DMS 273 treated with DMSO at 0.1 percent for 48 hours (cell line): Measurements from ENCODE around the gene MILR1.
"Not testable (repeated sequence)": the region's sequence is repeated elsewhere in the genome, so short reads cannot be mapped to it uniquely, and the experiment has no call there.

Experiments
- DNase-seq: peaks from one replicate; lab custom pipeline; 2025; lab: John Stamatoyannopoulos, UW

Gene MILR1

GRCh38 chr17:64426596-64426995 is 22.3 kb upstream of the MILR1 start:
- DNase-seq = no peak

GRCh38 chr17:64428406-64428805 is 20.5 kb upstream of the MILR1 start:
- DNase-seq = no peak

DNA sequence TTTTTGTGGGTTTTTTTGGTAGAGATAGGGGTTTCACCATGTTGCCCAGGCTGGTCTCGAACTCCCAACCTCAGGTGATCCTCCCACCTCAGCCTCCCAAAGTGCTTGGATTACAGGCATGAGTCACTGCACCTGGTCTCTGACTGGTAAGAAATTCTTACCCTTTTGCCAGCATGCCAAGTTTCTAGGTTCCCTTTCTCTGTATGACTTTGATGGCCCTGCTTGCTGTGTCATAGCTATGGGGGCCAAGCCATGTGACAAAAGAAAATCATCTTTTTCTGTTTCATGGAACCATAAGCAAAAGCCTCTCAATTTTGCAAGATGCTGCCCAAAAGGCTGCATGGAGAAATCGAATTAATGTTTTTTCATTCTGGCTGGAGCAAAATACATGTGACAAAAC is 18.9 kb upstream of the MILR1 start:
- not testable (repeated sequence) for DNase-seq

GRCh38 chr17:64431534-64431933 is 17.4 kb upstream of the MILR1 start:
- DNase-seq = no peak

DNA sequence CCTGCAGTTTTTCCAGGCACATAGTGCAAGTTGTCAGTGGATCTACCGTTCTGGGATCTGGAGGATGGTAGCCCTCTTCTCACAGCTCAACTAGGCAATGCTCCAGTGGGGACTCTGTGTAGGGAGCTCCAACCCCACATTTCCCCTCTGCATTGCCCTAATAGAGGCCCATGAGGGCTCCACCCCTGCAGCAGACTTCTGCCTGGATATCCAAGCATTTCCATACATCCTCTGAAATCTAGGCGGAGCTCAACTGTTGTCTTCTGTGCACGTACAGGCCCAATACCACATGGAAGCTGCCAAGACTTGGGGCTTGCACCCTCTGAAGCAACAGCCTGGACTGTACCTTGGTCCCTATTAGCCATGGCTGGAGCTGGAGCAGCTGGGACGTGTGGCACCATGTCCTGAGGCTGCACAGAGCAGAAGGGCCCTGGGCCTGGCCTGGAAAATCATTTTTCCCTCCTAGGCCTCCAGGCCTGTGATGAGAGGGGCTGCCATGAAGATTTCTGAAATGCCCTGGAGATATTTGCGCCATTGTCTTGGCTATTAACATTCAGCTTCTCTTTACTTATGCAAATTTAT is 10.9 kb upstream of the MILR1 start:
- DNase-seq = no peak

DNA sequence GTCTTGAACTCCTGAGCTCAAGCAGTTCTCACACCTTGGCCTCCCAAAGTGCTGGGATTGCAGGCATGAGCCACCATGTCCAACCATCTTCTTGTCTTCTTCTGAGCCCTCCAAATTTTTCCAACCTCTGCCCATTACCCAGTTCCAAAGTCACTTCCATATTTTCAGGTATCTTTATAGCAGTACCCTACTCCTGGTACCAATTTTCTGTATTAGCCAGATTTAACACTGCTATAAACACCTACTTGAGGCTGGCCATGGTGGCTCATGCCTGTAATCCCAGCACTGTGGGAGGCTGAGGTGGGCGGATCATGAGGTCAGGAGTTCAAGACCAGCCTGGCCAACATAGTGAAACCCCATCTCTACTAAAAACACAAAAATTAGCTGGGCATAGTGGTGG is 9.4 kb upstream of the MILR1 start:
- DNase-seq = not testable (repeated sequence)

DNA sequence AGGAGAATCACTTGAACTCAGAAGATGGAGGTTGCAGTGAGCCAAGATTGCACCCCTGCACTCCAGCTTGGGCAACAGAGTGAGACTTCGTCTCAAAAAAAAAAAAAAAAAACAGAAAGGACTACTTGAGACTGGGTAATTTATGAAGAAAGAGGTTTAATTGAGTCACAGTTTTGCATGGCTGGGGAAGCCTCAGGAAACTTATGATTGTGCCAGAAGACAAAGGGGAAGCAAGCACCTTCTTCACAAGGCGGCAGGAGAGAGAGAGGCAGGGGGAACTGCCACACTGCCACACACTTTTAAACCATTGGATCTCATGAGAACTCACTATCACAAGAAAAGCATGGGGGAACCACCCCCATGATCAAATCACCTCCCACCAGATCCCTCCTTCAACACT is 9.0 kb upstream of the MILR1 start:
- DNase-seq = no peak

GRCh38 chr17:64441772-64442540 is 7.0 kb upstream of the MILR1 start:
- no peak for DNase-seq

GRCh38 chr17:64442541-64442971 is 6.4 kb upstream of the MILR1 start:
- DNase-seq = no peak

DNA sequence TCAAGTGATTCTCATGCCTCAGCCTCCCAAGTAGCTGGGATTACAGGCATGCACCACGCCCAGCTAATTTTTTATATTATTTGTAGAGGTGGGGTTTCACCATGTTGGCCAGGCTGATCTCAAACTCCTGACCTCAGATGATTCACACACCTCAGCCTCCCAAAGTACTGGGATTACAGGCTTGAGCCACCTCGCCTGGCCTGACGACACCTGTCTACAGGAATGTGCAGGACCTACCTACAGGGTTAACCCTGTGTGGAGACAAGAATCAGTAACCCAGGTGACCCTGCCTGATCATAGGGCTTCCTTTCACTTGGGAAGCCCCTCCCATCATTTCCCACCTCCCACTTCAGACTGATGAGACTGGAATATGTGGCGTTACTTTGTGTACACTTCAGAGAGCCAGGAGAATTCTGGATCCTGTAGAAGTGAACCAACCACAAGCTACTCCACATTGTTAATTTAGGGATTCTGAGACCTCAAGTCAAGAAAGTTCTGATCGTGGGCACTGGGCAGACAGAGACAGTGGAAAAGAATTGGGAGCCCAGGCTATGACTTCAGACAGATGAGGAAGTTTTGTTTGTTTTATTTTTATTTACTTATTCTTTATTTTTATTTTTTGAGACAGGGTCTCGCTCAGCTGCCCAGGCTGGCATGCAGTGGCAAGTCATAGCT is 5.7 kb upstream of the MILR1 start:
- no peak for DNase-seq

DNA sequence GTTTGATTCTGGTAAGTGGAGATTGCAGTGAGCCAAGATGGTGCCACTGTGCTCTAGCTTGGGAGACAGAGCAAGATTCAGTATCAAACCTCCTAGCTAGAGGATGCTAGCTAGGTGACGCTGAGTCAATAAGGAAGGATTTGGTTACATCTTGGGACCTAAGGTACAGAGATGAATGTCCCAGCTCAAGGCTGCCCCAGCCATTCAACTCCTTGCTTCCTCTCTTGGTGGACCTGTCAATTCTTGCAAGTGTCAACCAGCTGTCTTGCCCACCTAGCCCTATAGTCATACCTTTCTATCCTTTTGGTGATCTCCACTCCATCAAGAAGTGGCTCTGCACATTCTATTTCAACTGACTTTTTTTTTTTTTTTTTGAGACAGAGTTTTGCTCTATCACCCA is 1.4 kb upstream of the MILR1 start:
- no peak for DNase-seq

DNA sequence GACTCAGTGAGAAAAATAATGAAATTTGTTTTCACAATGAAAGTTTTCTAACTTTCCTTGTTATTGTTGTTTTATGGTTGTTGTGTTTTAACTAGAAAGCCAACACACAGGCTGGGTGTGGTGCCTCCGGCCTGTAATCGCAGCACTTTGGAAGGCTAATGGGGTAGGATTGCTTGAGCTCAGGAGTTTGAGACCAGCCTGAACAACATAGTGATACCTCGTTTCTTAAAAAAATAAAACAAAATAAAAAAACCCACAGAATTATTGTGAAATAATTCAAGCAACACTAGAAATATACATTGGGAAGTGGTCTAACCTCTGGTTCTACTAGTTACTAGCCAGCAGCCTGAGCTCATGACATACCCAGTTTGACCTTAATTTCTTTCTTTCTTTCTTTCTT is 630 bp downstream of the MILR1 start:
- no peak for DNase-seq

GRCh38 chr17:64455993-64456885 is 7.3 kb downstream of the MILR1 start:
- no peak for DNase-seq

DNA sequence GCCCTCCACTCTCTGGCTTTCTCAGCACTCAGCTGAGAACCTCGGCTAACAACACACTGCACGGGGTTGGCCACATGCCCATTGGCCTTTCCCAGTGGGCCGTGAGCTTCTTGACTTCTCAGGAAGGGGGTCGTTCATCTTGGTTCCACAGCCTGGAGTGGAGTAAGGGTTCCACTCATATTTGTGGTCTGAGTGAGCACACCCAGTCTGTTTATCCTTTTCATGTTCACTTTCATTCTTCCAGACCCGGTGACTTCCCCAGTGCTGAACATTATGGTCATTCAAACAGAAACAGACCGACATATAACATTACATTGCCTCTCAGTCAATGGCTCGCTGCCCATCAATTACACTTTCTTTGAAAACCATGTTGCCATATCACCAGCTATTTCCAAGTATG is 8.2 kb downstream of the MILR1 start:
- no peak for DNase-seq

DNA sequence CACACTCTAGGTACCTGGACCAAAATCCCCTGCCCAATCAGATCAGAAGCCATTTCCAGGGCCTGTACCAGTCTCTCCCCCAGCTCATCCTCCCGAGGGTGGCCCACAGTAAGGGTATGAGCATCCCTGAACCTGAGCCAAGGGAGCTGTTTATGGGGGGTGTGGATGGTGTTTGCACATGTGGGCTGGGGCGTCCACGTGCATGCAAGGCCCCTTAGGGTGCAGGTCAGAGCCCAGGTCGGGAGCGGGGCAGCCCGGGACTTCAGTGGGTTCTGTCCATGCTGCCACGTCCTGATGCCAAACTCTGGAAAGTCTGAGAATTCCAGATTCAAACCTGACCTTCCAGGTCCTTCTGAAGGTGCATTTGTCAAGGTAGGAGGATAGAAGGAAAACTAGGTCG is 9.8 kb downstream of the MILR1 start:
- DNase-seq = no peak

DNA sequence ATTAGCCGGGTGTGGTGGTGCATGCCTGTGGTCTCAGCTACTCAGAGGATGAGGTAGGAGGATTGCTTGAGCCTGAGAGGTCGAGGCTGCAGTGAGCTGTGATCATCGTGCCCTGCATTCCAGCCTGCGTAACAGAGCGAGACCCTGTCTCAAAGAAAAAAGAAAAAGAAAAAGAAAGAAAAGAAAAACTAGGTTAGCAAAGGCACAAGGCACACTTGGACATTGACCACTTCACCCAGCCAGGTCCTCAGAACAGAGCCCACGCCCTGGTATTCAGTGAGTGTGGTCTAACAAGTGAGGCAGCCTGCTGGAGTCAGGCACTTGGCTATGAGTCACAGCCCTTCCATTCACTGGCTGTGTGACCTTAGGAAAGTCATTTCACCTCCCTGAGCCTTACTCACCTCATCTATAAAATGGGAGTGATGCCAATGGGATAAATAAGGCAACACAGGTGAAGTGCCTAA is 10.4 kb downstream of the MILR1 start:
- no peak for DNase-seq

- DNase-seq = not testable (repeated sequence)
These were observed 10.9 kb downstream of the MILR1 start for GRCh38 chr17:64459818-64460217.

DNA sequence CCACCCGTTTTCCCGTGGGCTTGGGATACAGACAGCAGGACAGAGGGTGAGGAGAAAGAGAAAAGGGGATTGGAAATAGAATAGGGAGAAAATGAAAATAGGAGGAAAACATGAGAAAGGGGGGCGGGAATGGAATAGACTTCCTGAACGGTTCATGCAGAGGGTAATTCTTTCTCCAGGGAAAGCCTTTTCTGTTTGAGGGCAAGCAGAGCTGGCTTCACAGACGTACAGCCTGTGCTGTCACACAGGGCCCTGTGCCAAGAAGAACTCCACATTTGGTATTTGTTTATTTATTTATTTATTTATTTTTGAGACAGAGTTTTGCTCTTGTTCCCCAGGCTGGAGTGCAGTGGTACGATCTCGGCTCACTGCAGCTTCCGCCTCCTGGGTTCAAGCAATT is 12.0 kb downstream of the MILR1 start:
- DNase-seq = no peak

DNA sequence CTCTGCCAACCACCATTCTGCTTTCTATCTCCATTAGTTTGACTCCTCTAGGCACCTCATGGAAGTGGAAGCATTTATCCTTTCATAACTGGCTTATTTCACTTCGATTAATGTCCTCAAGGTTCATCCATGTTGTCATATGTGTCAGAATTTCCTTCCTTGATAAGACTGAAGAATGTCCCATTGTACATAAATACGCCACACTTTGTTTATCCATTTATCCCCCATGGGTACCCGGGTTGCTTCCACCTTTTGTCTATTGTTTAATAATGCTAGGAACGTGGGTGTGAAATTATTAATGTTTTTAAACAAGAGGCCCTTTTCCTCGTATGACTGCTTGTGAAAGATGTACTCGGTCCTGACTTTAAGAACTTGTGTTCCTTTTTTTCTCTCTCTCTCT is 12.9 kb downstream of the MILR1 start:
- DNase-seq = no peak

GRCh38 chr17:64466019-64466735 is 17.3 kb downstream of the MILR1 start:
- DNase-seq = no peak

DNA sequence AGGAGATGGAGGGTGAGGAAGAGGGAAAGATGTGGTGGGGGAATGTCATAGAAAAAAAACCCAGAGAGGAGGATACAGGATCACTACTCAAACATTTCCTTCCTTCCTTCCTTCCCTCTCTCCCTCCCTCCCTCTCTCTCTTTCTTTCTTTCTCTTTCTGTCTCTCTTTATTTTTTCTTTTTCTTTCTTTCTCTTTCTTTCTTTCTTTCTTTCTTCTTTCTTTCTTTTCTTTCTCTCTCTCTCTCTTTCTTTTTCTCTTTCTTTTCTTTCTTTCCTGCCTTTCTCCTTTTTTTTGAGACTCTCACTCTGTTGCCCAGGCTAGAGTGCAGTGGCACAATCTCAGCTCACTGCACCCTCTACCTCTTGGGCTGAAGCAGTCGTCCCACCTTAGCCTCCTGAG is 17.9 kb downstream of the MILR1 start:
- DNase-seq = not testable (repeated sequence)

- no peak for DNase-seq
These were observed 21.7 kb downstream of the MILR1 start for GRCh38 chr17:64470625-64471024.
